Caco-2 (cell line): ENCODE data around the gene CHDH. TPM values are rescaled to one million over a fixed set of nuclear protein-coding genes. Genes with fewer than 3 reads are reported as not detected.

ENCODE experiments used
- BruUV-seq: library from RNA; stranded (reverse); fragments of 400-500 nt; replicated peaks from 2 replicates; lab custom pipeline; 2021; lab: Mats Ljungman, UMichigan
- CTCF ChIA-PET: fragments of 300-600 bp; sonication (Branson Sonifier 250); formaldehyde crosslinking; loops from one replicate; lab custom pipeline; 2022; ENCODE audit warnings: antibody characterized with exemption; lab: Charles Lee
- POLR2A ChIA-PET: fragments of 300-600 bp; sonication (Branson Sonifier 250); formaldehyde crosslinking; loops from one replicate; lab custom pipeline; 2022; ENCODE audit warnings: antibody characterized with exemption; lab: Charles Lee
- DNase-seq, 2 experiments: peaks; one replicate each; pipeline versions ENCODE4 v3.0.0 to v3.0.0-alpha.2; 2020 to 2022
- H3K27me3 ChIP-seq: replicated peaks from 2 replicates; pipeline ENCODE4 v1.6.0; 2011; ENCODE audit warnings: low read length; ENCODE audit not compliant: control insufficient read depth, insufficient read depth
- H3K36me3 ChIP-seq: 2 replicates; pipeline ENCODE4 v1.5.1; 2011; ENCODE audit warnings: low read length; ENCODE audit not compliant: control insufficient read depth, insufficient read depth
- H3K4me1 ChIP-seq: fragments of 250-450 bp; sonication (Bioruptor Pico); 2 replicates; pipeline ENCODE4 v1.5.1; 2020; ENCODE audit warnings: mild to moderate bottlenecking
- H3K4me3 ChIP-seq: 2 replicates; pipeline ENCODE4 v1.5.1; 2011; ENCODE audit warnings: low read depth, mild to moderate bottlenecking, control low read depth, low read length
- H3K9me3 ChIP-seq: fragments of 250-450 bp; sonication (Bioruptor Pico); 2 replicates; pipeline ENCODE4 v1.5.1; 2020; ENCODE audit warnings: mild to moderate bottlenecking, moderate library complexity
- H3K27ac Mint-ChIP-seq: one replicate; pipeline ENCODE4 v1.8.0; 2022; ENCODE audit warnings: mixed read lengths; ENCODE audit not compliant: unreplicated experiment
- H3K27me3 Mint-ChIP-seq: one replicate; pipeline ENCODE4 v1.8.0; 2022; ENCODE audit warnings: mixed read lengths; ENCODE audit not compliant: insufficient read depth, unreplicated experiment
- H3K36me3 Mint-ChIP-seq: one replicate; pipeline ENCODE4 v1.8.0; 2022; ENCODE audit warnings: mild to moderate bottlenecking, mixed read lengths; ENCODE audit not compliant: insufficient read depth, unreplicated experiment
- H3K4me1 Mint-ChIP-seq: one replicate; pipeline ENCODE4 v1.8.0; 2022; ENCODE audit warnings: low read depth, mixed read lengths; ENCODE audit not compliant: unreplicated experiment
- H3K4me3 Mint-ChIP-seq: one replicate; pipeline ENCODE4 v1.8.0; 2022; ENCODE audit warnings: mild to moderate bottlenecking, moderate library complexity, mixed read lengths; ENCODE audit not compliant: unreplicated experiment
- H3K9me3 Mint-ChIP-seq: one replicate; pipeline ENCODE4 v1.8.0; 2022; ENCODE audit warnings: mixed read lengths; ENCODE audit not compliant: unreplicated experiment
- intact Hi-C: fragments of 100-400 bp; cut with micrococcal nuclease; formaldehyde crosslinking; loops from one replicate; pipeline ENCODE4 v1.10.0; 2022; ENCODE audit not compliant: unreplicated experiment
- total RNA-seq: library from RNA; stranded (reverse); gene quantifications from 2 replicates; pipeline ENCODE4 v1.2.3, GENCODE V29; 2022
- TF ChIP-seq, protein P1 (sequence below), 2 experiments: fragments of 200-600 bp in 1 of 2; IDR thresholded peaks; 1 replicate in 1 of 2; 2 replicates in 1 of 2; pipeline versions ENCODE4 v1.5.1 to v1.8.0; 2011 to 2022; ENCODE audit warnings: antibody characterized with exemption in 1 of 2, control low read depth in 1 of 2, inconsistent platforms in 1 of 2, low read depth in 1 of 2, low read length in 1 of 2, mild to moderate bottlenecking in 1 of 2, moderate library complexity in 1 of 2; ENCODE audit not compliant: insufficient read depth in 1 of 2, severe bottlenecking in 1 of 2, unreplicated experiment in 1 of 2

The CHDH gene
- total RNA-seq, 1 experiment from 2014 or later = 32.4 TPM

DNA sequence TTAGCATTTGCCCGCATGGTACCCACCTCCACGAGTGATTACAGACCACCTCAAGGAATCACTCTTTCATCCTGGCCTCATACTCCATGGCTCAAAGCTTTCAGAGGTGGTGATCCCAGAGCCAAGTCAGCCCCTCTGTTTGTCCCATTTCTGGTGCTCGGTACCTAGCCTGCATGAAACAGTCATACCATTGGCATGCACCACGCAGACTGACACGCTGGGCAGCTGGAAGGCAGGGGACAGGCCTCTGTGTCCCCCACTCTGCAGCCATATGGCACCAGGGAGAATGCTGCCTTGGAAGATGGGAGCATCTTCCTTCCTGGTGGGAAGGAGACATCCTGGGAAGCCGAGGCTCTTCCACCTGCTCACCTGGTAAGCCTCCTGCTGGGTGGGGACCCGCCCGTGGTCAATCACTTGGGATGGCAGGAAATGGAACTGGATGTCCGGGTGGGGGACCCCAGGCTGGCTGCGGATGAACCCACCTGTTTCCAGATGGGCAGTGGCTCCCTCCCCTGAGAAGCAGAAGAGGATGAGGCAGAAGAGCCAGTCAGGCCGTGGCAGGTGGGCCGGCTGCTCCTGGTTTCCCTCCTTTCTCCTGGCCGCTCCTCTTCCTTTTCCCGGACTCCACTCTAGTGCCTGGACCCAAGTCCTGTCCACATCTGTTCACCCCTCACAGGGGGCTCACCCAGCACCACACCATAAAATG is 26.9 kb downstream of the CHDH start:
- BruUV-seq = no TSS peak
- Mint-ChIP-seq H3K4me3 (no peak overlapping the region), H3K36me3 (peaks cover 8% of the 10 kb centered on the region), H3K4me1 (no peaks in the 10 kb centered on the region), H3K27me3 (no peaks in the 10 kb centered on the region), H3K27ac (no peak overlapping the region), H3K9me3 (no peaks in the 10 kb centered on the region)
- no peaks in the 10 kb centered on the region for H3K27me3 ChIP-seq
- TF ChIP-seq, protein P1, sequence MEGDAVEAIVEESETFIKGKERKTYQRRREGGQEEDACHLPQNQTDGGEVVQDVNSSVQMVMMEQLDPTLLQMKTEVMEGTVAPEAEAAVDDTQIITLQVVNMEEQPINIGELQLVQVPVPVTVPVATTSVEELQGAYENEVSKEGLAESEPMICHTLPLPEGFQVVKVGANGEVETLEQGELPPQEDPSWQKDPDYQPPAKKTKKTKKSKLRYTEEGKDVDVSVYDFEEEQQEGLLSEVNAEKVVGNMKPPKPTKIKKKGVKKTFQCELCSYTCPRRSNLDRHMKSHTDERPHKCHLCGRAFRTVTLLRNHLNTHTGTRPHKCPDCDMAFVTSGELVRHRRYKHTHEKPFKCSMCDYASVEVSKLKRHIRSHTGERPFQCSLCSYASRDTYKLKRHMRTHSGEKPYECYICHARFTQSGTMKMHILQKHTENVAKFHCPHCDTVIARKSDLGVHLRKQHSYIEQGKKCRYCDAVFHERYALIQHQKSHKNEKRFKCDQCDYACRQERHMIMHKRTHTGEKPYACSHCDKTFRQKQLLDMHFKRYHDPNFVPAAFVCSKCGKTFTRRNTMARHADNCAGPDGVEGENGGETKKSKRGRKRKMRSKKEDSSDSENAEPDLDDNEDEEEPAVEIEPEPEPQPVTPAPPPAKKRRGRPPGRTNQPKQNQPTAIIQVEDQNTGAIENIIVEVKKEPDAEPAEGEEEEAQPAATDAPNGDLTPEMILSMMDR (IDR thresholded peaks at IDR 0.05; ENCODE audit: insufficient read depth in 1 of 2, low read depth in 1 of 2, low read length in 1 of 2, severe bottlenecking in 1 of 2, unreplicated experiment in 1 of 2) = no peak
- no peak for DNase-seq
- POLR2A ChIA-PET = no interaction called here
- no peaks in the 10 kb centered on the region for H3K9me3 ChIP-seq
- CTCF ChIA-PET = no interaction called here
- H3K4me3 ChIP-seq = no peak overlapping the region
- H3K4me1 ChIP-seq = no peaks in the 10 kb centered on the region
- H3K36me3 ChIP-seq = peaks cover 18% of the 10 kb centered on the region
- intact Hi-C loops = no loop called here

DNA sequence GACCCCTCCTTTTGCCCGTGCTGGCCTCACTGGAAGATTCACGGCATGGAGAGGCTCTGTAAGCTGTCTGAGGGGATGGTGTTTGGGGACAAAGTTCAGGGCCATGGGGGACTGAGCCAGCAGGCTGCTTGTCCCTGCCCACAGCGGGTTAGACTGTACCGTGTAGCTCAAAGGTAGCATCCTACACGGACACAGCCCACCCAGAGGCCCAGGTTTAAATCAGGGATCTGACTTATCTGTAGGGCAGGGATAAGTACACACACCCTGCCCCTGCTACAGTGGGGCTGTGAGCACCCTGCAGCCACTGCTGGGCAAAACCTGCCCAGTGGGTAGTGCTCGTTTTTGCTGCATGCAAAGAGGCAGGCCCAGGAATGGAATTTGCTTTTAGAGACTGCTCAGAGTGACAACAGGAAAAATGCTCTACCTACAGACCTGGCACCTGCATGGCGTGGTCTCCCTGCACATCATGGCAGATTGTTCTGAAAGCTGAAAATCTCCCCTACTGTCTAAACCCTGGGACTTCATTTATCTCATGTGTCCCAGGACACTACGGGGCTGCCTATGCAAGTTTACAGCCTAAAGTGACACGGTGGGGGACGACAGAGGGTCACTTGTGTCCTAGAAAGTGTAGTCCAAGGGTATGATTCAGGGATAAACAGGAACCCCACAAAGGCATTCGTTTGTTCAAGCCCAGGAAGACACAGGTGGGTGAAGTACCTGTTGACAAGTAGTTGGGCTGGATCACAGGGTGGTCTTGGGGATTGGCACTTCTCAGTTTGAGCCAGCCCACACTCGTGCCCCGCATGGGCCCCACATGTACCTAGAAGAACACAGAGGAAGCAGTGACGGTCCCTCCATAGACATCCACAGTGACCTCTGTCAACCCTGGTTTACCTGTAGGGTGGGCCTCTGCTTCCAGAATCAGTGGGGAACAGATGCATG is 27.7 kb downstream of the CHDH start:
- Mint-ChIP-seq H3K36me3 (peaks cover 8% of the 10 kb centered on the region), H3K9me3 (no peaks in the 10 kb centered on the region), H3K27me3 (no peaks in the 10 kb centered on the region), H3K4me1 (no peaks in the 10 kb centered on the region), H3K4me3 (no peak overlapping the region), H3K27ac (no peak overlapping the region)
- POLR2A ChIA-PET = no interaction called here
- Histone ChIP-seq H3K4me1 (no peaks in the 10 kb centered on the region), H3K4me3 (no peak overlapping the region), H3K9me3 (no peaks in the 10 kb centered on the region), H3K36me3 (peaks cover 18% of the 10 kb centered on the region), H3K27me3 (no peaks in the 10 kb centered on the region)
- intact Hi-C loops = no loop called here
- DNase-seq = no peak
- no TSS peak for BruUV-seq
- CTCF ChIA-PET = no interaction called here
- TF ChIP-seq, protein P1 (IDR thresholded peaks at IDR 0.05; ENCODE audit: insufficient read depth in 1 of 2, low read depth in 1 of 2, low read length in 1 of 2, severe bottlenecking in 1 of 2, unreplicated experiment in 1 of 2) = no peak

DNA sequence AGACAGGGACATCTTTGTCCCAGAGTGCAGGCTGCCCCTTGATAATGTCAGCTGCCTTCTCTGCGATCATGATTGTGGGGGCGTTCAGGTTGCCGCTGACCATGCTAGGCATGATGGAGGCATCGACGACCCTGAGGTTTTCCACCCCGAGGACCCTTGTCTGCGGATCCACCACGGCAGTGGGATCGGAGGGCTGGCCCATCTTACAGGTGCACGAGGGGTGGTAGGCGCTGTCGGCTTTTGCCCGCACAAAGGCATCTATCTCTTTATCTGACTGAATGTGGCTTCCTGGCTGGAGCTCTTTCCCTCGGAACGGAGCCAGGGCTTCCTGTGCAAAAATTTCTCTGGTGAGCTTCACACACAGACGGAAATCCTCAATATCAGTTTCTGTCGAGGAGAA is 28.4 kb downstream of the CHDH start:
- no peak overlapping the region for H3K4me3 ChIP-seq
- no TSS peak for BruUV-seq
- H3K27ac Mint-ChIP-seq = no peak overlapping the region
- no peak for DNase-seq
- ChIA-PET CTCF (no interaction called here), POLR2A (no interaction called here)
- peaks cover 12% of the 10 kb centered on the region for H3K36me3 Mint-ChIP-seq
- no peak overlapping the region for H3K4me3 Mint-ChIP-seq
- no peaks in the 10 kb centered on the region for H3K4me1 ChIP-seq
- no peaks in the 10 kb centered on the region for H3K27me3 Mint-ChIP-seq
- intact Hi-C loops = no loop called here
- H3K27me3 ChIP-seq = no peaks in the 10 kb centered on the region
- no peaks in the 10 kb centered on the region for H3K9me3 Mint-ChIP-seq
- no peaks in the 10 kb centered on the region for H3K4me1 Mint-ChIP-seq
- H3K36me3 ChIP-seq = peaks cover 17% of the 10 kb centered on the region
- no peaks in the 10 kb centered on the region for H3K9me3 ChIP-seq
- TF ChIP-seq, protein P1 (IDR thresholded peaks at IDR 0.05; ENCODE audit: insufficient read depth in 1 of 2, low read depth in 1 of 2, low read length in 1 of 2, severe bottlenecking in 1 of 2, unreplicated experiment in 1 of 2) = no peak
